K562 (cell line): ENCODE results near the gene STARD13. TPM values are rescaled to one million over a fixed set of nuclear protein-coding genes. Genes with fewer than 3 reads are reported as not detected.

Experiments used
- ATAC-seq: fragments of 200-7000 bp; cut with Tn5 transposase; 3 replicates; pipeline ENCODE4 v1.9.1; 2020; ENCODE audit warnings: moderate library complexity
- BruUV-seq: library from RNA; stranded (reverse); fragments of 400-500 nt; replicated peaks from 2 replicates; lab custom pipeline; 2021; lab: Mats Ljungman, UMichigan
- CTCF ChIA-PET: fragments of 300-600 bp; formaldehyde crosslinking; extraction: SDS; loops from one replicate; lab custom pipeline; 2021; ENCODE audit warnings: low intra/inter-chr PET ratio; lab: Yijun Ruan, JAX
- POLR2A ChIA-PET: fragments of 300-600, 350-650 bp; sonication (Branson Sonifier 250); formaldehyde crosslinking; extraction: SDS; loops from one replicate; lab custom pipeline; 2021; ENCODE audit warnings: antibody characterized with exemption, inconsistent platforms; lab: Yijun Ruan, JAX
- DNase-seq, 4 experiments: peaks; one replicate each; pipeline versions ENCODE4 v3.0.0 to v3.0.0-alpha.2; 2011 to 2018; ENCODE audit warnings: low spot score in 3 of 4, mixed read lengths in 3 of 4; ENCODE audit errors: extremely low read depth in 1 of 4
- FAIRE-seq: peaks from 2 replicates; lab custom pipeline; 2011; peaks lifted over from hg19 to GRCh38; lab: Jason Lieb, UNC
- H2AFZ ChIP-seq: 2 replicates; pipeline ENCODE4 v1.6.0; 2011; ENCODE audit warnings: low read depth, low read length, control low read depth, inconsistent platforms
- H3K27ac ChIP-seq: fragments of 200-600 bp; 3 replicates; pipeline ENCODE4 v1.8.0; 2011; ENCODE audit warnings: low read depth, mild to moderate bottlenecking, control low read depth, inconsistent platforms, low read length, moderate library complexity, mixed read lengths; ENCODE audit errors: extremely low read depth
- H3K27me3 ChIP-seq, 2 experiments: fragments of 300-600 bp in 1 of 2; 2 replicates in 1 of 2; 3 replicates in 1 of 2; pipeline versions ENCODE4 v1.6.0 to v1.8.0; 2011; ENCODE audit warnings: inconsistent platforms in 2 of 2, low read length in 2 of 2, mild to moderate bottlenecking in 1 of 2, mixed read lengths in 1 of 2, moderate library complexity in 1 of 2; ENCODE audit not compliant: control insufficient read depth in 2 of 2, insufficient read depth in 2 of 2
- H3K36me3 ChIP-seq: fragments of 300-600 bp; 3 replicates; pipeline ENCODE4 v1.8.0; 2011; ENCODE audit warnings: mild to moderate bottlenecking, low read length, inconsistent platforms; ENCODE audit not compliant: control insufficient read depth, insufficient read depth
- H3K4me1 ChIP-seq, 2 experiments: fragments of 200-600 bp in 1 of 2; replicated peaks in 1 of 2; 2 replicates in 1 of 2; 3 replicates in 1 of 2; pipeline versions ENCODE4 v1.5.1 to v1.8.0; 2011; ENCODE audit warnings: inconsistent platforms in 2 of 2, low read length in 2 of 2, mild to moderate bottlenecking in 1 of 2, mixed read lengths in 1 of 2, moderate library complexity in 1 of 2; ENCODE audit not compliant: control insufficient read depth in 2 of 2, insufficient read depth in 2 of 2
- H3K4me2 ChIP-seq: 2 replicates; pipeline ENCODE4 v1.6.1; 2011; ENCODE audit warnings: low read length, control low read depth, inconsistent platforms, mixed read lengths; ENCODE audit not compliant: insufficient read depth
- H3K4me3 ChIP-seq: fragments of 200-600 bp; sonication (generic), shearing (Covaris generic); 2 replicates; pipeline ENCODE4 v1.5.1; 2016; ENCODE audit warnings: control low read depth, inconsistent platforms
- H3K79me2 ChIP-seq: fragments of 200-600 bp; 3 replicates; pipeline ENCODE4 v1.8.0; 2011; ENCODE audit warnings: low read length, inconsistent platforms; ENCODE audit not compliant: control insufficient read depth, insufficient read depth
- H3K9ac ChIP-seq, 2 experiments: 2 replicates each; pipeline versions ENCODE4 v1.6.0 to v1.6.1; 2011; ENCODE audit warnings: low read depth in 2 of 2, low read length in 2 of 2, control low read depth in 1 of 2, inconsistent platforms in 1 of 2, mild to moderate bottlenecking in 1 of 2, mixed read lengths in 1 of 2; ENCODE audit not compliant: insufficient read depth in 1 of 2
- H3K9me1 ChIP-seq: one replicate; pipeline ENCODE4 v1.6.0; 2011; ENCODE audit warnings: inconsistent platforms, mild to moderate bottlenecking, low read length, moderate library complexity; ENCODE audit not compliant: control insufficient read depth, insufficient read depth
- H3K9me3 ChIP-seq: replicated peaks from 2 replicates; pipeline ENCODE4 v1.5.1; 2011; ENCODE audit warnings: low read depth, low read length, inconsistent platforms; ENCODE audit not compliant: control insufficient read depth, insufficient read depth
- H4K20me1 ChIP-seq: replicated peaks from 2 replicates; pipeline ENCODE4 v1.6.1; 2011; ENCODE audit warnings: low read length, inconsistent platforms, mixed read lengths; ENCODE audit not compliant: control insufficient read depth, insufficient read depth
- BRD4 ChIP-seq: fragments of 200-600 bp; sonication (generic); IDR thresholded peaks from 2 replicates; pipeline ENCODE4 v1.6.1; 2017; ENCODE audit warnings: inconsistent platforms
- FOS ChIP-seq: IDR thresholded peaks from 3 replicates; pipeline ENCODE4 v1.6.1; 2011; ENCODE audit not compliant: insufficient read length; ENCODE audit errors: extremely low read depth
- HCFC1 ChIP-seq: IDR thresholded peaks from 2 replicates; pipeline ENCODE4 v1.6.1; 2012; ENCODE audit warnings: low read depth, low read length, improper control_type of control experiment
- HEY1 ChIP-seq: fragments of 250-450 bp; sonication (Bioruptor Pico); IDR thresholded peaks from 2 replicates; pipeline ENCODE4 v1.5.0; 2020; ENCODE audit warnings: mild to moderate bottlenecking, moderate library complexity, borderline replicate concordance
- KLF1 ChIP-seq: fragments of 450-650 bp; IDR thresholded peaks from 2 replicates; pipeline ENCODE4 v1.6.1; 2016; ENCODE audit warnings: missing genetic modification characterization, missing compliant biosample characterization
- NCOA4 ChIP-seq: fragments of 450-650 bp; IDR thresholded peaks from 2 replicates; pipeline ENCODE4 v1.6.1; 2018; ENCODE audit warnings: mild to moderate bottlenecking; ENCODE audit not compliant: partially characterized antibody
- NCOA6 ChIP-seq: fragments of 450-650 bp; IDR thresholded peaks from 2 replicates; pipeline ENCODE4 v1.6.1; 2017; ENCODE audit warnings: mild to moderate bottlenecking
- SMARCC2 ChIP-seq: fragments of 450-650 bp; IDR thresholded peaks from 2 replicates; pipeline ENCODE4 v1.6.1; 2017; ENCODE audit warnings: antibody characterized with exemption, moderate library complexity, mild to moderate bottlenecking, low read depth
- STAG1 ChIP-seq: sonication (generic); formaldehyde crosslinking; IDR thresholded peaks from 2 replicates; pipeline ENCODE4 v1.5.0; 2020; ENCODE audit warnings: missing genetic modification reagents, borderline replicate concordance
- TEAD1 ChIP-seq, 2 experiments: fragments of 450-650 bp in 1 of 2; sonication (generic) in 1 of 2; formaldehyde crosslinking; IDR thresholded peaks; 2 replicates each; pipeline versions ENCODE4 v1.4.0 to v1.8.0; 2020 to 2022; ENCODE audit warnings: mild to moderate bottlenecking in 2 of 2, missing genetic modification reagents in 1 of 2
- ZKSCAN1 ChIP-seq: fragments of 150-350 bp; IDR thresholded peaks from 2 replicates; pipeline ENCODE4 v1.6.1; 2016; ENCODE audit warnings: low read depth, low read length
- ZNF584 ChIP-seq: fragments of 200-800 bp; sonication (Bioruptor generic); IDR thresholded peaks from 2 replicates; pipeline ENCODE4 v1.6.1; 2016; ENCODE audit warnings: low read depth, mild to moderate bottlenecking, missing genetic modification characterization, missing compliant biosample characterization
- WGBS: fragments of 100-300 bp; shearing (Covaris generic); methylation state at CpG from one replicate; pipeline ENCODE4 v1.1.6; 2016; ENCODE audit warnings: low coverage, mixed read lengths; ENCODE audit not compliant: insufficient coverage; ENCODE audit errors: missing lambda C conversion rate; 5-methylcytosine and 5-hydroxymethylcytosine counted together
- in situ Hi-C: fragments of 300-500 bp; cut with MboI; formaldehyde crosslinking; loops from 4 replicates; pipeline ENCODE4 v1.15.0; 2018; ENCODE audit warnings: inconsistent platforms, mixed read lengths
- intact Hi-C: fragments of 100-400 bp; cut with micrococcal nuclease; formaldehyde crosslinking; loops from 2 replicates; pipeline ENCODE4 v1.14.2; 2022
- polyA plus RNA-seq, 8 experiments: library from polyadenylated mRNA; depleted of rRNA in 4 of 8; stranded (reverse) in 5 of 8; unstranded in 3 of 8; fragments of >200 nt; fragmentation: Nextera tagmentation in 2 of 8; fragmentation: Illumina TruSeq in 1 of 8; extraction: Ambion mirVana in 2 of 8; extraction: Trizol in 1 of 8; gene quantifications; 2 replicates each; pipeline versions ENCODE4 v1.2.1 to v1.2.3, GENCODE V29; 2011 to 2014; ENCODE audit warnings: inconsistent platforms in 1 of 8, missing spikeins in 1 of 8
- total RNA-seq, 7 experiments: library from RNA; depleted of rRNA in 6 of 7; stranded (reverse); fragments of >200 nt in 6 of 7; fragmentation: Illumina TruSeq in 2 of 7; extraction: Trizol in 2 of 7; gene quantifications; 2 replicates each; pipeline versions ENCODE4 v1.2.1 to v1.2.3, GENCODE V29; 2011 to 2021; ENCODE audit warnings: low replicate concordance in 1 of 7
- TF ChIP-seq, protein P1 (sequence below): fragments of 250-450 bp; sonication (Bioruptor Pico); IDR thresholded peaks from 2 replicates; pipeline ENCODE4 v1.8.0; 2022; ENCODE audit warnings: moderate library complexity, mild to moderate bottlenecking, inconsistent platforms
- TF ChIP-seq, protein P2 (sequence below), 3 experiments: IDR thresholded peaks in 2 of 3; conservative IDR thresholded peaks in 1 of 3; 2 replicates each; pipeline ENCODE4 v1.5.1; 2011 to 2012; ENCODE audit warnings: low read length in 3 of 3, mild to moderate bottlenecking in 3 of 3, control low read depth in 2 of 3, improper control_type of control experiment in 1 of 3, inconsistent platforms in 1 of 3, low read depth in 1 of 3, mixed read lengths in 1 of 3, moderate library complexity in 1 of 3; ENCODE audit not compliant: insufficient read depth in 2 of 3

Gene STARD13
- total and polyA plus RNA-seq, 9 of the 15 experiments (the other 6 are each of a cell fraction or from before 2014, with no cell fraction given) = 0.11 TPM; not detected in 8

DNA sequence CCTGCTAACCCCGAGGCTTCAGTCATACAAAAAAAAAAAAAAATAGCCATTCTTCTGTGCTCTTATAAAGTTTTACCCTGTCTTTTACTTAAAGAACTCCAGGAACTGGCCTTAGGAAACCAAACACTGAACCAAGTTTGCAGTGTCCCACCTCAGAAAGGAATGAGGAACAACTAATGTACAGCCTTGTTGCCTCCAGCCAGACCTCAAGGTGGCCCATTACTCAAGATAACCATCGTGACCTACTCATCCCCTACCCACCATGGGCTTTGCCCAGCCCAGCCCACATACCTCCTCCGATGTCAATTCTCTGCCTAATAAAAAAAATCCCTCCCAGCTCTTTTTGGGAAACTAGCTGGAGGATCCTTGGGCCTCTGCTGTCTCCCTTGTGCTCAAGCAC lies 133.2 kb downstream of the STARD13 start:
- POLR2A ChIA-PET = no interaction called here
- intact Hi-C loops = no loop called here
- no peak for TF ChIP-seq ZNF584
- no peak for TF ChIP-seq ZKSCAN1
- TF ChIP-seq, protein P1, sequence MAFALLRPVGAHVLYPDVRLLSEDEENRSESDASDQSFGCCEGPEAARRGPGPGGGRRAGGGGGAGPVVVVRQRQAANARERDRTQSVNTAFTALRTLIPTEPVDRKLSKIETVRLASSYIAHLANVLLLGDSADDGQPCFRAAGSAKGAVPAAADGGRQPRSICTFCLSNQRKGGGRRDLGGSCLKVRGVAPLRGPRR (CRISPR knock-in tag) = no peak
- no peak for TF ChIP-seq HCFC1
- TF ChIP-seq, protein P2, sequence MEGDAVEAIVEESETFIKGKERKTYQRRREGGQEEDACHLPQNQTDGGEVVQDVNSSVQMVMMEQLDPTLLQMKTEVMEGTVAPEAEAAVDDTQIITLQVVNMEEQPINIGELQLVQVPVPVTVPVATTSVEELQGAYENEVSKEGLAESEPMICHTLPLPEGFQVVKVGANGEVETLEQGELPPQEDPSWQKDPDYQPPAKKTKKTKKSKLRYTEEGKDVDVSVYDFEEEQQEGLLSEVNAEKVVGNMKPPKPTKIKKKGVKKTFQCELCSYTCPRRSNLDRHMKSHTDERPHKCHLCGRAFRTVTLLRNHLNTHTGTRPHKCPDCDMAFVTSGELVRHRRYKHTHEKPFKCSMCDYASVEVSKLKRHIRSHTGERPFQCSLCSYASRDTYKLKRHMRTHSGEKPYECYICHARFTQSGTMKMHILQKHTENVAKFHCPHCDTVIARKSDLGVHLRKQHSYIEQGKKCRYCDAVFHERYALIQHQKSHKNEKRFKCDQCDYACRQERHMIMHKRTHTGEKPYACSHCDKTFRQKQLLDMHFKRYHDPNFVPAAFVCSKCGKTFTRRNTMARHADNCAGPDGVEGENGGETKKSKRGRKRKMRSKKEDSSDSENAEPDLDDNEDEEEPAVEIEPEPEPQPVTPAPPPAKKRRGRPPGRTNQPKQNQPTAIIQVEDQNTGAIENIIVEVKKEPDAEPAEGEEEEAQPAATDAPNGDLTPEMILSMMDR (IDR thresholded peaks at IDR 0.05 in 2 of 3, conservative IDR thresholded peaks at IDR 0.05 in 1 of 3; ENCODE audit: insufficient read depth in 2 of 3, low read depth in 1 of 3, low read length in 3 of 3) = no peak
- no peak for TF ChIP-seq SMARCC2
- TF ChIP-seq KLF1 (tag) = no peak
- TF ChIP-seq NCOA6 = no peak
- no peak for TF ChIP-seq STAG1 (CRISPR knock-in tag)
- no peak for TF ChIP-seq BRD4
- no peak for TF ChIP-seq HEY1
- no peak for TF ChIP-seq TEAD1 (CRISPR knock-in tag; IDR thresholded peaks at IDR 0.05)
- no peak for TF ChIP-seq NCOA4
- no peak for TF ChIP-seq FOS
- Histone ChIP-seq H2AFZ (no peak overlapping the region), H3K27ac (no peak overlapping the region), H3K9me3 (no peaks in the 10 kb centered on the region), H3K9ac (no peak overlapping the region), H3K27me3 (no peaks in the 10 kb centered on the region; a peak in 1 of 5 replicates), H3K4me2 (no peak overlapping the region), H3K9me1 (no peaks in the 10 kb centered on the region), H3K4me1 (no peaks in the 10 kb centered on the region), H3K36me3 (no peaks in the 10 kb centered on the region), H3K79me2 (no peaks in the 10 kb centered on the region), H3K4me3 (no peak overlapping the region), H4K20me1 (no peaks in the 10 kb centered on the region)
- DNase-seq (no peak), ATAC-seq (no peak), FAIRE-seq (no peak)
- CTCF ChIA-PET = no interaction called here
- WGBS = 4% methylated on average over 3 of the region's 3 CpGs
- in situ Hi-C loops = no loop called here
- BruUV-seq = no TSS peak
